KOPT-K1 (cell line): ENCODE measurements around the gene HS3ST3A1.

Source experiments
- H3K27ac ChIP-seq: fragments of 200-600 bp; sonication (generic); 2 replicates; pipeline ENCODE4 v1.5.1; 2016; ENCODE audit warnings: antibody characterized with exemption, mild to moderate bottlenecking, low read depth, low read length; ENCODE audit not compliant: poor library complexity, severe bottlenecking
- H3K36me3 ChIP-seq: fragments of 200-600 bp; sonication (generic); 2 replicates; pipeline ENCODE4 v1.5.1; 2017; ENCODE audit warnings: antibody characterized with exemption, mild to moderate bottlenecking, low read length, moderate library complexity; ENCODE audit not compliant: insufficient read depth
- H3K9me3 ChIP-seq: fragments of 200-600 bp; sonication (generic); 2 replicates; pipeline ENCODE4 v1.5.1; 2017; ENCODE audit warnings: antibody characterized with exemption, low read length, mild to moderate bottlenecking; ENCODE audit not compliant: insufficient read depth, poor library complexity, severe bottlenecking

The HS3ST3A1 gene

GRCh38 chr17:13601776-13602551 is at the start of gene HS3ST3A1:
Gene HS3ST3A1 (minus strand): TSS chr17:13601929. CDS start chr17:13601129, 800 bp downstream.
- Histone ChIP-seq H3K36me3 (no peaks in the 10 kb centered on the region), H3K27ac (no peak within 1 kb of the TSS)

GRCh38 chr17:13650096-13650675 is 48.5 kb upstream of the HS3ST3A1 start:
- Histone ChIP-seq H3K9me3 (no peaks in the 10 kb centered on the region), H3K36me3 (no peaks in the 10 kb centered on the region), H3K27ac (no peak overlapping the region)

More at GRCh38 chr17:13601776-13602551, at the start of gene HS3ST3A1:
- no peaks in the 10 kb centered on the region for H3K9me3 ChIP-seq

- no peaks in the 10 kb centered on the region for H3K36me3 ChIP-seq
- H3K9me3 ChIP-seq = no peaks in the 10 kb centered on the region
- no peak overlapping the region for H3K27ac ChIP-seq
Measured at GRCh38 chr17:13647543-13648021, 45.9 kb upstream of the HS3ST3A1 start.

DNA sequence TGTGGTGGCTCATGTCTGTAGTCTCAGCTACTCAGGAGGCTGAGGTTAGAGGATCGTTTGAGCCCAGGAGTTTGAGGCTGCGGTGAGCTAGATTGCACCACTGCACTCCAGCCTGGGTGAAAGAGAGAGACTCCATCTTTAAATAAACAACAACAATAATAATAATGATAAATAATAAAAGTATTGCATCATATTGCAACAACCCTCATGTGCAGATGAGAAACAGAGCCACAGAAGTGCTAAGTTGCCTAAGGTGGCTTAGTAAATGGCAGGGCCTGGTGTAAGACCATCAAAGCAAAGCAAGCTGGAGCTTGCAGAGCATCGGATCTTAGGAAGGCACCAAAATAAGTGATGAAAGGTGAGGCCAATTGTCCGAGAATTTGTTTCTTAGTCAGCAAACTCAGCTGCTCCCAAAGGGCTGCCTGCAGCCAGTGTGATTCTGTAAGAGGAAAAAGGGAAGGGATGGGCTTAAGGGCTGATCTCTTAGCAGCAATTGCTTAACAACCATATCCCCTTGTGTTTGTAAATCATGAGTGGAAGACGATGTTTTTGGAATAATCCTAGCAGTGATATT is 45.3 kb upstream of the HS3ST3A1 start:
- Histone ChIP-seq H3K36me3 (no peaks in the 10 kb centered on the region), H3K27ac (no peak overlapping the region), H3K9me3 (no peaks in the 10 kb centered on the region)

GRCh38 chr17:13646411-13646810 is 44.7 kb upstream of the HS3ST3A1 start:
- no peaks in the 10 kb centered on the region for H3K36me3 ChIP-seq
- no peak overlapping the region for H3K27ac ChIP-seq
- no peaks in the 10 kb centered on the region for H3K9me3 ChIP-seq

GRCh38 chr17:13643180-13643579 is 41.5 kb upstream of the HS3ST3A1 start:
- H3K9me3 ChIP-seq = no peaks in the 10 kb centered on the region
- H3K36me3 ChIP-seq = no peaks in the 10 kb centered on the region
- H3K27ac ChIP-seq = no peak overlapping the region

- no peaks in the 10 kb centered on the region for H3K36me3 ChIP-seq
- no peaks in the 10 kb centered on the region for H3K9me3 ChIP-seq
- no peak overlapping the region for H3K27ac ChIP-seq
Measured at GRCh38 chr17:13642188-13642587, 40.5 kb upstream of the HS3ST3A1 start.

- no peak overlapping the region for H3K27ac ChIP-seq
- H3K36me3 ChIP-seq = no peaks in the 10 kb centered on the region
- H3K9me3 ChIP-seq = no peaks in the 10 kb centered on the region
Measured at GRCh38 chr17:13640551-13640950, 38.8 kb upstream of the HS3ST3A1 start.

DNA sequence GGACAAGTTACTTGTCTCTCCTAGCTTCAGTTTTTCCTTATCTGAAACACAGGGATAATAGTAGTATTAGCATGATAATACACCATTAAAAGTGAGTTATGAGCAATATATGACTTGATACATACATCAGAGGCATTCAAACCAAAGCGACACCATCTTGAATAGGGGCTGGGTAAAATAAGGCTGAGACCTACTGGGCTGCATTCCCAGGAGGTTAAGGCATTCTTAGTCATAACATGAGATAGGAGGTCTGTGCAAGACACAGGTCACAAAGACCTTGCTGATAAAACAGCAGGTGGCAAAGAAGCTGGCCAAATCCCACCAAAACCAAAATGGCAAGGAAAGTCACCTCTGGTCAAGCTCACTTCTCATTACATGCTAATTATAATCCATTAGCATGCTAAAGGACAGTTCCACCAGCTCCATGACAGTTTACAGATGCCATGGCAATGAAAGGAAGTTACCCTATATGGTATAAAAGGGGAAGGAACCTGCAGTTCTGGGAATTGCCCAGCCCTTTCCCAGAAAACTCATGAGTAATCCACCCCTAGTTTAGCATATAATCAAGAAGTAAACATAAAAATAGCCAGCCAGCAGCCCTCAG is 37.2 kb upstream of the HS3ST3A1 start:
- no peaks in the 10 kb centered on the region for H3K9me3 ChIP-seq
- no peak overlapping the region for H3K27ac ChIP-seq
- no peaks in the 10 kb centered on the region for H3K36me3 ChIP-seq

DNA sequence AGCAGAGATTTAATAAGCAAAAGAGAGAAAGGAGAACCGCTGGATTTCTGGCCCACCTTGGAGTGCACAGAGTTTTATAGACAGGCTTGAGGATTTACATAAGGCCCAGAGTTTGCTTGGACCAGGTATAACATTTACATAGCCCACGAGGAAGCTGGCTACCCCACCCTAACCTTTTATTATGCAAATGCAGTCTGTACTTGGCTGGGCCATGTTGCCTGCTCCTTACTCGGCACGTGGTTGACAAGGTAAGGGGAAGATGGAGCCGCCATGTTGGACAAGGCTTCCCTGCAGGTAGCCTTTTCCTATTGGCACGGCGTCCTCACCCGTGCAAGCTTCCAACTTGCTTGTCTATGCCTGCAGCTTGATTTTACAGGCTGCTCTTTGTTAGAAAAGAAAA is 35.2 kb upstream of the HS3ST3A1 start:
- Histone ChIP-seq H3K27ac (no peak overlapping the region), H3K36me3 (no peaks in the 10 kb centered on the region), H3K9me3 (no peaks in the 10 kb centered on the region)

DNA sequence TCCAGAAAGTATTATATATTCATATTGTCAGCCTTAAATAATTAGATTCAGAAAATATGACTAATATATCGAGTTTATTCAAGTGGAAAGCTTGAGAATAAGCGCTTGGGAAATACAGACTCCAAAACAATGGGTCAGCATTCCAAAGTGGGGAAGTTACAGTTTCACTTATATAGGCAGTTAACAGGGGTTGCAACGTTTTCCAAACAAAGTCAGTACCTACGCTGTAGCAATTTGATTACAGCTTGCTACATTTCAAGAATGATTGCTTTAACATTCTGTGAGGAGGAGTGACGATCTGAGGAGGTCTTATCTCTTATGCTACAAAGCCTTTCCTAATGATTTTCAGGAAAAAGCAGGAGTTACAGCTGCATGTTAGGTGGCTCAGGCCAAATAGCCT is 34.2 kb upstream of the HS3ST3A1 start:
- H3K9me3 ChIP-seq = no peaks in the 10 kb centered on the region
- no peaks in the 10 kb centered on the region for H3K36me3 ChIP-seq
- H3K27ac ChIP-seq = no peak overlapping the region

DNA sequence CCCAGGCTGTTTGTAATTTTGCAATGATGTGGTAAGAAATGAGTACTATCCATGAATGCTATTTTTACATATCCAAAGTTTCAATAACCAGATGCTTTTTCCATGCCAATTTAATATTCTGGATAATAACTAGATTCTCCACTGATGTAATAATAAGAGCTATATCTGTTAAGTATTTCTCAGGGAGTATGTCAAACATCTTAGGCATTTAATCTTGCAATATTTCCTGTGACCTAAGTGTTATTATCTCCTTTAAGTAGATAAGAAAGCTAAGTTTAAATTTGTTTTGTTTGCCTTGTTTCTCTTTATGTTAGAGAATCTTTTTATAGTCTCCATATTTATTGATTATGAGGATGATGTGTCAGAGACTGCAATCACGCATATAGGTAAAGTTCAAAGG is 32.3 kb upstream of the HS3ST3A1 start:
- no peaks in the 10 kb centered on the region for H3K9me3 ChIP-seq
- H3K27ac ChIP-seq = no peak overlapping the region
- H3K36me3 ChIP-seq = no peaks in the 10 kb centered on the region

DNA sequence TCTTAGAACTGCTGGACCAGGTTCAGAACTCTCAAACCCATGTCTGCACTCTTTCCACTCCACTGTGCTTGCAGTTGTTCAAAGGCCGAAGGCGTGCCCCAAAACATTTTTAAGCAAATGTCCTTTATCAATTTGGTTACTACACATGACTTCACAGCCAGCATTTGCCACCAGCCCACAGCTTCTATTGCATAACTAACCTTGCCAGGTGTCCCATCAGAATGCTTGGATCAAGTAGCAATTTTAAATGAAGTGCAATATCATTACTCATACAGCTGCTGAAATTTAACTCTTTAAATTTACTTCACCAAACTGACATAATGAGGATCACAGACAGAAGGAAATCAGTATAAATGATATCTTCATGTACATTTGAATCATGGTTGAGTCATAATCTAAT is 29.8 kb upstream of the HS3ST3A1 start:
- no peak overlapping the region for H3K27ac ChIP-seq
- H3K36me3 ChIP-seq = no peaks in the 10 kb centered on the region
- H3K9me3 ChIP-seq = no peaks in the 10 kb centered on the region

DNA sequence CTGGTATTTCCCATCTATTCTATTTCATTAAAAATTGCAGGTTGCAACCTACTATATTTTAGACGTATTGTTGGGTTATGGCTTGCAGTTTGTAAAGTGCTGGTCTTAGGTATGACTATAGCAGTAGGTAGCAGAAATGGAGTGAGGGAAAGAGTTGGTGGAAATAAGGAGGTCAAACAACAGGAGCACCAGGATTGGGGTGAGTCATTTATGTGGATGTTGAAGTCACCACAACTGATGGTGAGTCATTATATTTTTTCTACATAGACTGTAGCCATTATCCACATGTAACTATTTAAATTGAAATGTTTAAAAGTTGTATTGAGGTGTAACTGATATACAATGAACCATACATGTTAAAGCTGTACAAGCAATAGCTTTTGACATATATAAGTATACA is 25.0 kb upstream of the HS3ST3A1 start:
- Histone ChIP-seq H3K27ac (no peak overlapping the region), H3K9me3 (no peaks in the 10 kb centered on the region)

GRCh38 chr17:13619462-13619861 is 17.7 kb upstream of the HS3ST3A1 start:
- Histone ChIP-seq H3K36me3 (no peaks in the 10 kb centered on the region), H3K27ac (no peak overlapping the region)

More for the DNA sequence above, 25.0 kb upstream of the HS3ST3A1 start:
- H3K36me3 ChIP-seq = no peaks in the 10 kb centered on the region

More at GRCh38 chr17:13619462-13619861, 17.7 kb upstream of the HS3ST3A1 start:
- H3K9me3 ChIP-seq = no peaks in the 10 kb centered on the region
